GM12873 (cell line): ENCODE measurements around the gene ELAC2.

Experiments
- CTCF ChIP-seq: IDR thresholded peaks from 2 replicates; pipeline ENCODE4 v1.5.1; 2012; ENCODE audit warnings: low read depth, mild to moderate bottlenecking, moderate library complexity, low read length, control low read depth; ENCODE audit not compliant: insufficient read depth; ENCODE audit errors: missing control alignments

The ELAC2 gene

GRCh38 chr17:13003454-13003851, 14.4 kb downstream of the ELAC2 start:
- TF ChIP-seq CTCF: no peak

- peak; percentile 76 for TF ChIP-seq CTCF
These were observed 14.9 kb downstream of the ELAC2 start for GRCh38 chr17:13002761-13003453.

GRCh38 chr17:13001991-13002615, 15.7 kb downstream of the ELAC2 start:
- TF ChIP-seq CTCF: no peak

GRCh38 chr17:13000561-13000960, 17.3 kb downstream of the ELAC2 start:
- TF ChIP-seq CTCF: no peak

- TF ChIP-seq CTCF: no peak
These were observed 19.0 kb downstream of the ELAC2 start for GRCh38 chr17:12998874-12999273.

- TF ChIP-seq CTCF: no peak
These were observed 19.4 kb downstream of the ELAC2 start for GRCh38 chr17:12998461-12998860.

GRCh38 chr17:12996941-12997340, 20.9 kb downstream of the ELAC2 start:
- no peak for TF ChIP-seq CTCF
